Measurements from ENCODE around the gene ITGA7.
"Not testable (repeated sequence)": the region's sequence is repeated elsewhere in the genome, so short reads cannot be mapped to it uniquely, and the experiment has no call there.

Gene ITGA7

GRCh38 chr12:55658212-55658611 is 49.5 kb downstream of the ITGA7 start:
- no peak for TF ChIP-seq CTCF (IDR thresholded peaks at IDR 0.05; ENCODE audit: low read depth, low read length)
- H3K4me3 ChIP-seq (ENCODE audit: low read depth, low read length): no peak overlapping the region

GRCh38 chr12:55657212-55657611 is 50.5 kb downstream of the ITGA7 start:
- TF ChIP-seq CTCF (IDR thresholded peaks at IDR 0.05; ENCODE audit: low read depth, low read length): no peak
- H3K4me3 ChIP-seq (ENCODE audit: low read depth, low read length): no peak overlapping the region

- no peak overlapping the region for H3K4me3 ChIP-seq (ENCODE audit: low read depth, low read length)
- no peak for TF ChIP-seq CTCF (IDR thresholded peaks at IDR 0.05; ENCODE audit: low read depth, low read length)
Measured at GRCh38 chr12:55654511-55655214, 53.0 kb downstream of the ITGA7 start.

- no peak overlapping the region for H3K4me3 ChIP-seq (ENCODE audit: low read depth, low read length)
- TF ChIP-seq CTCF (IDR thresholded peaks at IDR 0.05; ENCODE audit: low read depth, low read length): no peak
Measured at GRCh38 chr12:55653031-55653430, 54.7 kb downstream of the ITGA7 start.

GRCh38 chr12:55652352-55652751 is 55.4 kb downstream of the ITGA7 start:
- no peak for TF ChIP-seq CTCF (IDR thresholded peaks at IDR 0.05; ENCODE audit: low read depth, low read length)
- no peak overlapping the region for H3K4me3 ChIP-seq (ENCODE audit: low read depth, low read length)

GRCh38 chr12:55651299-55651683 is 56.4 kb downstream of the ITGA7 start:
- no peak overlapping the region for H3K4me3 ChIP-seq (ENCODE audit: low read depth, low read length)
- no peak for TF ChIP-seq CTCF (IDR thresholded peaks at IDR 0.05; ENCODE audit: low read depth, low read length)

GRCh38 chr12:55650620-55651298 is 56.9 kb downstream of the ITGA7 start:
- not testable (repeated sequence) for H3K4me3 ChIP-seq (ENCODE audit: low read depth, low read length)

Data from WI38 (cell line).